Neural progenitor cell (in vitro differentiated cells): Measurements from ENCODE around the gene CES2.

ENCODE experiments used
- CTCF ChIP-seq: fragments of 200-600 bp; sonication (generic); IDR thresholded peaks from 2 replicates; pipeline ENCODE4 v1.5.1; 2017; ENCODE audit warnings: antibody characterized with exemption, mild to moderate bottlenecking
- EZH2 ChIP-seq: fragments of 200-600 bp; sonication (generic); IDR thresholded peaks from 2 replicates; pipeline ENCODE4 v1.6.1; 2017; ENCODE audit warnings: antibody characterized with exemption, mild to moderate bottlenecking, moderate library complexity
- EZH2phosphoT487 ChIP-seq: fragments of 200-600 bp; sonication (generic); IDR thresholded peaks from 2 replicates; pipeline ENCODE4 v1.6.1; 2017; ENCODE audit warnings: antibody characterized with exemption

GRCh38 chr16:66902648-66903543 is 32.4 kb upstream of the CES2 start:
- no peak for TF ChIP-seq EZH2
- no peak for TF ChIP-seq CTCF
- no peak for TF ChIP-seq EZH2phosphoT487
